ENCODE data around the gene GRIK2.
A peak's percentile ranks its signal among the peaks of the same experiment; 100 is the strongest.

The GRIK2 gene

DNA sequence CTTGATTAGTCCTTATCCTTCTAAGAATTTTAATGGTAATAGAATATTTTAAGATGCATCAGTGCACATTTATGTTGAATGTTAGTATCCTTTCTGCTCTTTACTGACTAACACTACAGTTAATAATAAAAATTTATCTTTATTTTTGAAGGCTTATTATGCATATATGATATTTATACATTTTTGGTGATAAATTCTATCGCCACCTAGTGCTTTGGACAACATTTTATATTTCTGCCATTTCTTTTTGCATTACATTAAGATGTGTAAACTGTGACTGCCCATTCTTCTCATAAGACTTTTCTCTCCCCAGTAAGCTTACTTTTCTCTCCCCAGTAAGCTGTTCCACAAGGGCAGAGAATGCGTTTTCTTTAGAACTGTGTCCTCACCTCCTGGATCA, 252.3 kb downstream of the GRIK2 start:
- DNase-seq = no peak

DNA sequence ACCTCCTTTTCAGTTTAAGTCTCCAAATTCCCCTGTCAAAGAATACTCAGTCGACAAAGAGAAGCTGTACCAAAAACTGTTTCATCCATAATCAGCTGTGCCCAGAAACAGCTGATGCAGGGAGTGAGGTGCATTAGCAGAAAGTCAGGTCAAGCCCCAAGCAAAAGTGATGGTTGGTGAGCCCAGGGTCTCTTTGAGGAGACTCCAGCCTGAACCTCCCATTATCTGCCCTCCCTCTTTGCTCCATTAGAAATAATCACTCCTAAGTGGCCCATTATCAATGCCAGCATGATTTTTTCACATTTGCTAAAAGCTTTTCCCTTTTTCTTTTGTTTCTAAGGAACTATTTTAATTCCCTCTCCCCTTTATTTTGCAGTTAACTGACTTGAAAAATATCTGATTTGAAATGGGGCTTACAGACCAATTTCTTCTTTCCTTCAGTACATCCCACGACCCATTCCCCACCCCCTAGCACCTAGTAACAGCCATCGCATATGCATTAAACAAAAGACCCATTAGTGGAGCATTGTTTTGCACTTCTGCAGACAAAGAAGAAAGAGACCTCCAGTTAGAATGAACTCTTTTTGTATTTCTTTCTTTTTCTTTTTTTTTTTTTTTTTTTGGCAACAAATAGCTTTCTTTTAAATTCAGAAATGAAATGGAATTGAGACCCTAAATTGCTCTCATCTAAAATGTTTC, 257.0 kb downstream of the GRIK2 start:
- DNase-seq = no peak

DNA sequence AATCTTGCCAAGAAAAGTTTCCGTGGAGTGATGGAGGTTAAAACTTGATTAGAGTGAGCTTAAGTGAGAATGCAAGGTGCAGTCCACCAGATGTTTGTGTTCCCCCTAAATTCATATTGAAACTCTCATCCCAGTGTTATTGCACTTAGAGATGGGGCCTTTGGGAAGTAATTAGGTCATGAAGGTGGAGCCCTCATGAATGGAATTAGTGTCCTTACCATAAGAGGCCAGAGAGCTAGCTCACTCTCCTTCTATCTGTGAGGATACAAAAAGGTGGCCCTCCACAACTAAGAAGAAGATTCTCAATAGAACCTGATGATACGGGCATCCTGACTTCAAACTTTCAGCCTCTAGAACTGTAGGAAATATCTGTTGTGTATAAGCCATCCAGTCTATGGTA, 258.6 kb downstream of the GRIK2 start:
- DNase-seq = no peak

DNA sequence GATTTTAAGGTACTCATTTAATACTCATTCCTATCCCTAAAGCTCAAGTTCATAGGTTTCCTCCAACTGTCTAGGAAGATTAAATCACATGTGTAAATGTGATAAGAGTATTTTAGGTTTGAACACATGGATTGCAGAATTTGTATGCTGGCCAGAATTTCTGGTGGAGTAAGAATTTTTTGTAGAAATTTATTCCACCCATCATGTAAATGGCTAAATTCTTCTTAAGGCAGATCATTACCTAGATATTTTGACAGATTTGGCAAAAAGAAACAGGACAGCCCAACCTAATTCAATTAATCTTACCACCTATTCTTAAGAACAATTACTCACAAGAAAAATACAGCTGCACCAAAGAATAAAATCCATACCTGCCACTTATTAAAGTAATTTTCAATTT, 261.6 kb downstream of the GRIK2 start:
- no peak for DNase-seq

DNA sequence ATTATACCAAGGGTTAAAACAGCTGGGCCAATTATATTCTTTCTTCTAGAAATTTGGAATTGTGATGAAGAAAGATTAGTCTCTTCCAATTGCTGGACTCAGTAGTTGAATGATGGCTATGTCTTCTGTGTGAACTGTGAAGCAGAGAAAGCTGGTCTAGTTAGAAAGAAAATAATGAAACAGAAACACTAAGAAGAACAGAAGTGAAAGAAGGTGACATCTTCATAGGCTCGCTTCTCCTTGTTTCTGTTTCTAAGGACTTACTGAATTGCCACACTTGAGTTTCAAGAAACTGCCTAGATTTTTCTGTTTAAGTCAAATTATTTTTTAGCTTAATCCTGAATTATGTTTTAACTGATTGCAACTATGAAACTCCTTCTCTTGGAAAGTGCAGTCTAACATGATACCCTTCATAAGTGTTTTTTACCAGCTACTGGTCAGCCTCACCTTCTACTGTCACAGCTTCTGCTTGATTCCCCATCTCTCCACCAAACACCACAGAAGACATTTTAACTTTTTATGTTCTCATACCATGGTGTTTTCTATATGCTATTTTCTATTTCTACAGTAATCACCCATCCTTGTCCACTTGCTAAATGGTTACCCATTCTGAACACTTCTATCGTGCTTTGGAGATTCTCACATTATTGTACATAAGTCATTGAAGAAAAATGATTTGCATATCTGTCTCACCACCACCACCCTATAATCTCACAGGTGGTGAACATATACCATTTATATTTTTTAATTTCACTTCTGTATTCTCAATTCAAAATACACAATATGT, 268.8 kb downstream of the GRIK2 start:
- DNase-seq = no peak

DNA sequence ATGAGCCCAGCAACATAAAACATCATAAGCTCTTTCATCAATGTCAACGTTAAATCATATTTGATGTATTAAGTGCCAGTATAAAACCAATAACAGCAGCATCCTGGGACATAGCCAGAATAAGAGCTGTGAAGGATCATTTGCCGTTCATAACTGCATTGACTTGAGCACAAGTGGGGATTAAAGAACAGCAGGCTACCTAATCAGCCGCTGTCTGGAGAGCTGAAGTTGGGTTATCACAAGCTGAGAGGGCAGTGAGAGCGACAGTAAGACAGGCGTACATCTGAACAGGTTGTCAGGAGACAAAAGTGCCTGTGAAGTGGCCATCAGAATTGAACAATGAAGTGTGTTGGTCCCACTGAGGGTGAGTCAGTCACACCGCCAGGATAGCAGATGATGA, 269.6 kb downstream of the GRIK2 start:
- DNase-seq = peak; percentile 60

DNA sequence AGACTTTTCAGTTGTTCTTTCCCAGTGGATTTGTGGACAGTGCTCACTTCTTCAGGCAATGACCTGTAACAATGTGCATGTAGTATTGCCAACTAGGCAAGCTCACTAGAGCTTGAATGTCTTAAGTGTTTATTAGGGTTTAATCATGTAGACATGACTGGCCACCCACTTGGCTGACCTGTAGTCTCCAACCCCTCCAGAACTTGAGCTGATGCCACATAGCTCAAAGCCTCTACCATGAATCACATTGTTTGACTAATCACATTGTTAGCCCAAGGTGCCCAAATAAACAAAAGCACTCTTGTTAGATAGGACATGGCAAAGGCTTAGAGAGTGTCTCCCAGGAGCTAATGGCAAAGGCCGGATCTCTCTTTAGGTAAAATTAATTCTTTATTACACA, 272.7 kb downstream of the GRIK2 start:
- DNase-seq = no peak

DNA sequence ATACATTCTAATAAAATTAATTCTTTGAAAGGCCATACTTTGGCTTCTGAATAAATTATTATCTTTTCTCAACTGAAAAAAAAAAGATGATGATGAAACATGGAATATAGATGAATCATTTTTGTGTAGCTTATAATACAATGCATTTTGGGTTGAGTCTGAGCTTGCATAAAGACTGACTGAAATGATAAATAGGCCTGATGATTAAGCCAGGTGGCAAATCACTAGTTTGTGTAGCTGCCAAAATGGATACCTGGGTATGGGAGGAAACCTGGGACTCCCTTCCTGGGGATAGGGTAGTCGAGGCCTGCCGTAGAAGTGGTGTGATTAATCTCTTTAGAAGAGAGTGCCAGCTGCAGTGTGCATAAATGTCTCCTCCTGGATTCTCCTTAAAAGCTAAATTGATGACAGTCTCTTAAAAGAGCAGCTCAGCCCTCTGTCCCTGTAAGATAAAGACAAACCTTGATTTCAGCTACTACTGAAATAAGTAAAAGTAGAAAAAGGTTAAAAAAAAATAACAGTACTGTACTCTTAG, 275.1 kb downstream of the GRIK2 start:
- no peak for DNase-seq

DNA sequence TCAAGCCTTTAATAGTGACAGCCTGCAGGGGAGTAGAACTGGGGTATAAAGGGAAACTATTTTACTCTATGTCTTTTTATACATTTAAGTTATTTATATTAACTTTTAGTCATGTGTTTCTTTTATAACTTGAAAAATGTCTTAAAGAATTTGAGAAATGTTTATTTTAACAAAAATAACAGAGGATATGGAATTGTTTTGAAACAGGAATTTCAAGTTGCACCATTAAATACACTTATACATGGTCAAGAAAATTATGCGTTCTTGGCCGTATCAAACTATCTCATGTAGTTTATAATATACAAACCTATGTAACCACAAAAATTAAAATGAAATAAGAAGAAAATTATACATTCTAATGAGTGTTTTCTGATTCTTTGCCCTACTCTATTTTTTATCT, 282.7 kb downstream of the GRIK2 start:
- no peak for DNase-seq

DNA sequence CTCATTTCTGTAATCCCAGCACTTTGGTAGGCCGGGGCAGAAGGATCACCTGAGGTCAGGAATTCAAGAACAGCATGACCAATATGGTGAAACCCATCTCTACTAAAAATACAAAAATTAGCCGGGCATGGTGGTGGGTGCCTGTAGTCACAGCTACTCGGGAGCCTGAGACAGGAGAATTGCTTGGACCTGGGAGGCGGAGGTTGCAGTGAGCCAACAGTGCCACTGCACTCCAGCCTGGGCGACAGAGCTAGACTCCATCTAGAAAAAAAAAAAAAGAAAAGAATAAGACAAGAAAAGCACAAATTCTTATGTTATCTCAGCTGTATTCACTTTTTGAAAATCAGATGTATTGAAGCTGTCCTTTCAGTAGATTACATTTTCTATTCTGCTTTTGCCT, 289.4 kb downstream of the GRIK2 start:
- DNase-seq = no peak

DNA sequence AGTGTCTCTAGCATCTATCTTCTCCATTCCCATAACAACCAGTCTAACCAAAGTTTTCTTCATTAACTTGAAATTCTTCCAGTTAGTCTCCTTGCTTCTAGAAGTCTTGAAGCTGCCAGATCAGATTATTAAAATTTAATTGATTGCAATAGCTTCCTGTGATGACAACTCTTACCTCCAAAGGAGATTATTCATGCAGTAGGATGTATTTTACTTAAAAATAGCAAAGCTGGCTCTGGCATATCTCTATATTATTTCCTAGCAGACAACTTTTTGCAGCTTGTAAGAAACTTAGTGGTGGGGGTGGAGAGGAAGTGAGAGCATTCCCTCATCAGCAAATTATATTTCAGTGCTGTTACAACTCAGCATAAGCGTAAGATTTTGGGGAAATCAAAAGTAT, 290.4 kb downstream of the GRIK2 start:
- no peak for DNase-seq

DNA sequence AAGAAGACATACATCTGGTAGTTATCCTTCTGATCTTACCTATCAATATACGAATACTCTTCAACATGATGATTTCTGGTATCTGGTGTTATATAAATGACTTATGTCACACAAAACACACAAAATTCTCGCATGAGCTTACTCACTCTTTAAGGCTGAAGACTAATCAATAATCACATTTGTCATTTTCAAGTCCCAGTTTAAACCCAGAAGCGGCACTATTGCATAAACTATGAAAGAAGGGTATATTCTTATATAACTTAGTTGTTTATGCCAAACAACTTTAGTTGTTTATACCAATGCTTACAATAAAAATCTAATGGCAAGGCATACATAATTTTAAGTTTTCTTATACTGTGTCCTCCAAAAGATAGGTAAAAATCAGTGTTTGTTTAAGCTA, 293.1 kb downstream of the GRIK2 start:
- no peak for DNase-seq

DNA sequence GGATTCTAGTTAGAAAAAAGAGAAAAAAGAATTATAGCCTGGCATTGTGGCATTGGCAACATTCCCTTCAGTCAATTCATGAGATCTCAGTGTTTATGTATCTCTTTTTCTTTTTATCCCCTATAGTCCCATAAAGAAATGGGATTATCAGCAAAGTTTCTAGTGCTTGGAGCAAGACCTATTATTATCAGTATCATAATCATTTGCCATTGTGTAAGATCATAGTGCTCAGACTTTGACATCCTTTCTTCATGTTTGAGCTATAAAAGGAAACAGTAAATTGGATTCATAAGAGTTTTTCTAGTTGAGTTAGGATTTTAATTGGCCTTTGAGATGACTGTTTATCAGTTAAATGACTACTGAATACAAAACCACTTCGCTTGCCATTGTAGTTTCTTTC, 295.6 kb downstream of the GRIK2 start:
- no peak for DNase-seq

DNA sequence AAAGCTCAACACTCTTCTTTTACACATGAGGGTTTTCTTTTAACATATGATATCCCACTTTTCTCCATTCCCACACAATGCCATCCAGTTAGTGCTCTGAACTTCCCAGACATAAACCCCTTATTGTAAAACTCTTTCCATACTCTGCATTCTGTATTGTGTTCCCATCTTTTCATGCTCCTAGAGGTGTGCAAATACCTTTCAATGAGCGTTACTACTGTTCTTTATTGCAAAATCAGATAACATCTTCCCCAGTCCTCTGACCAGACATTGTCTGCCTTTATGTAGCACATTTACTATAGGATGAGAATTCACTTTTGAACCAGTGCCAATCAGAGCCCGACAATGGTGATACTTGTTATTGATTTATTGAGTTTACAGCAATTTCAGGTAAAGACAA, 296.2 kb downstream of the GRIK2 start:
- DNase-seq = no peak

DNA sequence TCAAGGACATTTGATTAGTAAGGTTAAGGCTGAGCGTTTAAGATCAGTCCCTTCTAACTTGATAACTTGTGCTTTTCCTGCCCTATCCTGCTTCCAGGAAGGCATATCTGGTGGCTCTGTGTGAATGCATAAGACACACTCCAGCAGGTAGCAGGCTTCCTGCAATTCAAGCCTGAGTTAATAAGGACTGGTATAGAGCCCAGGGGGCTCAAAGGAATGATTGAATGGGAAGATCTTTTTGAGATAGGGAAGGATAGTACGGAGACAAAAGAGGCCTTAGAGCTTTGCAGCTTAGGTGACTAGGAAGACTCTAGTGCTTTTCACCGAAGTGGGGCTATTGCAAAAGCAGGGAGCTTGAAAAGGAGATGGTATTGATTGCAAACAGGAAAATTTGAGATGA, 307.1 kb downstream of the GRIK2 start:
- no peak for DNase-seq

DNA sequence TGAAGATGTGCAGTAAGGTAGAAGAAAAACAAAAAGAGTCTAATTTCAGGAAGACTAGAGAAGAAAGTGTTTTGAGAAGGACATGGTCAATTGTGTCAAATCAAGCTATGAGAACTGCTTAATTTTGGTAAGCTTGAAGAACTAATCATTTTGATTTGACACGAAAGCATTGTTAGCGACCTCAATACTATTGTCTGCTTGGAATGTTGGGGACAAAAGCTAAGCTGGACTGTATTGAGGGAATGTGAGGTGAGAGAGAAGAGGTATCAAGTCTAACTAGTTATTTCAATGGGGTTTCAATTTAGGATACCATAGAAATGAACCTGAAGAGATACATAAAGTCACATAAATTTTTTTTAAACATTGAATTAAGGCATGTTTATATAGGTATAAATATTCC, 309.8 kb downstream of the GRIK2 start:
- no peak for DNase-seq

DNA sequence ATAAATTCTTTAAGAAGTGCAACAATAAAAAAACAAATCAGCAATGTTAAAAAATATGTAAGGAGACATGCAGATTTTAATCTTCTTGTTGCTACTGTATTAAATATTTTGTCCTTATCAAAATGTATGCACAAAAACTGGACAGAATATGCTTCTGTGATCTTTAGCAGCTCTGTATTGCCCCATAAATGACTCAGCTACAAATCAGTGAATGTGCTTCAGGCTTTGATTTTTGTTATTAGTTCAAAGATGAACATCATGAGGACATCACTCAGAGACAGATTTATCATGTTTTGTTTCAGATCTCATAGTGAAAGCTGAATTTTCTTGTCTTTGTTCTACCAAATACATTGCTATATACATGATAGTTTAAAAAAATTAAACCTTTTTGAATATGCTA, 312.4 kb downstream of the GRIK2 start:
- DNase-seq = no peak

DNA sequence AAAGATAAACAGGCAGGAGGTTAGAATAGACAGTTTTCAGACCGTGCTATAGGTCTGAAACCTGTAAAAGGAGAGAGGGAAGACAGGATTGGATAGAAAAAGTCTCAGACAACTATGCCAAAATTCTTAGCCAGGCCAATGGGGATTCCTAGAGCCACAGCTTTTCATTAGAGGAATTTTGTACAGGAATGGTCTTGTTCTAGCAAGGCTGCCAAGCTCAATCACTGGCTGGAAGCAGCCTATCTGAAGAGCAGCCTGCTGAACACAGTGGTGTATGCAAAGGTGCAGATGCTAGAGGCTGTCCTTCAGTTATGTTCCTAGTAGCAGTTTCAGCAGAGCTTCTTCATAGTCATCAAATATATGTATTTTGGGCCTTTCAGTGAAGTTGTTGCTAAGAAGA, 313.1 kb downstream of the GRIK2 start:
- DNase-seq = no peak

DNA sequence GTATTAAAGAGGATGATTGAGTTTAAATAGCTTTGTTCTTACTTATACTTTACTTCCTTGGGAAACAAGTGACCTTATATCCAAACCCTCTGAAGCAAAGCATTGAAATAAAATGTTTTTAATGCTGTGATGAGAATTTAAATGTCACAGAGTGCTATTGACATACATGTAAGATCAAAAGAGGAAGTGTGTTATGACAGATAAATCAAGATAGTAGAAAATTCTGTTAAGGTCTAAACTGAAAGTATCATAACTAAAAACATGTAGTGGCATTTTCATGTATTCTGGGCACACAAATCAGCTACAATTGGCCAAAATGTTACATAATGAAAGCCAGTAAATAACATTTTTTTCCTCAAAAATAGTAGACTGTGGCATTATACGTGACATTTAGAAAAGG, 318.0 kb downstream of the GRIK2 start:
- no peak for DNase-seq

DNA sequence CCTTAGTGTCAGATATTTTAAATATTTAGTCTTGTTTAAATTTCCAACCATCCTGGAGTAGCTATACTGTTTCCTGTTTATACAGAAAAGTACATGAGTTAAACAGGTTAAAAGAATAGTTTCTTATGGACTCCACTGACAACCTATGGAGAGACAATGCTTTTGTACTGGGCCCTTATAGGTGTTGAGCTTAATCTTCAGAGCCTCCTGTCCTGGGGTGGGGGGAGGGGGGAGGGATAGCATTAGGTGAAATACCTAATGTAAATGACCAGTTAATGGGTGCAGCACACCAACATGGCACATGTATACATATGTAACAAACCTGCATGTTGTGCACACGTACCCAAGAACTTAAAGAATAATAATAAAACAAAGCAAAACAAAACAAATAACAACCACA, 322.9 kb downstream of the GRIK2 start:
- DNase-seq = no peak

DNA sequence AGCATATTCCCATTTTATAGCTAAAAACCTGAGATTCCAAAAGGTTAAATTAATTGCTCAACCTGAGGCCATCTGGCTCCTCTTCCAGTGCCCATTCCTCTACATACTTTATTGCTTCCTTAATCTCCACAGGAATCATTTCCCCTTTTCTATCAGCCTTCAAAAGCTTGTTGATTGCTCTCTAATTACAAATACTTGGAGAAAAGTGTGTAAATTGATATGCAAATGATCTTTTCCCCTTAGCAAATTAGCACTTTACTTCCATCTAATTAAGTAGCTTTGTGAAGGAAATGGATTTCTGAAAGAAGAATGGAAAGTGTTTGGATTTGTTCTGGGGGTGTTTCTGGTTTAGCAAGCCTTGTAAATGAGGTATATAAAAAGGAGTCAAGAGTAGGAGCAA, 323.3 kb downstream of the GRIK2 start:
- DNase-seq = no peak

DNA sequence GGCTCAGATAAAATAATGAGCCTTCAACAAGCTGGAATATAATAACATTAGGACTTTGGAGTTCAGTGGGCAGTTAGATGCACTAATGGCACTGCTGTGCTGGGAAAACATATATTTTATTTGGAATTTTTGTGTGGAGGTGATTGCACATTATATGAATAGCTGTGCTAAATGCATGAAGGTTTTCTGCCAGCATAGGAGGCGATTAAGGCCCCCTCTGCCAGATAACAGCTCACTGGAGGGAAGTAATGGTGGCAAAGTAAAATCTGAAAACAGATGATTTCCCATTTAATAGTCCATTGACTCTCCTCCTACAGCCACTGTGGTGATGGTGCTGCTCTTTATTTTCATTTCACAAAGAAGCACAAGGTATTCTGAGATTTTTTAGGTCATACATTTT, 326.0 kb downstream of the GRIK2 start:
- no peak for DNase-seq

DNA sequence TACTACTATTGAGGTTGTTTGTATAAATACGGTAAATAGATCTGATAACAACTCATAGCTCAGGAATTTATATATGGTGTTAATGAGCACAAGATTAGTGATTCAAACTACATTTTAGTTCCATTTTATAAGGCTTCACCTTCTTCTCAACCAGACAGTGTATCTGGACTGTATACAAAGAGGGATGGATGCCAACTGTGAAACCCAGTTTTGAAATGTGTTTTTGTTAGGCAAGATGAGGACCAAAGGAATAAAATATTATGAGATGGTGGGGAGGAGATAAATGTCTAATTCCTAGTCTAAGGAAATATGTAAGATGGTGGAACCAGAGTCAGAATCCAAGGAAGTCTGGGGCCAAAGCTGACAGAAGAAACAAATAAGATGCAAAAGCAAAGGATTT, 329.0 kb downstream of the GRIK2 start:
- no peak for DNase-seq

DNA sequence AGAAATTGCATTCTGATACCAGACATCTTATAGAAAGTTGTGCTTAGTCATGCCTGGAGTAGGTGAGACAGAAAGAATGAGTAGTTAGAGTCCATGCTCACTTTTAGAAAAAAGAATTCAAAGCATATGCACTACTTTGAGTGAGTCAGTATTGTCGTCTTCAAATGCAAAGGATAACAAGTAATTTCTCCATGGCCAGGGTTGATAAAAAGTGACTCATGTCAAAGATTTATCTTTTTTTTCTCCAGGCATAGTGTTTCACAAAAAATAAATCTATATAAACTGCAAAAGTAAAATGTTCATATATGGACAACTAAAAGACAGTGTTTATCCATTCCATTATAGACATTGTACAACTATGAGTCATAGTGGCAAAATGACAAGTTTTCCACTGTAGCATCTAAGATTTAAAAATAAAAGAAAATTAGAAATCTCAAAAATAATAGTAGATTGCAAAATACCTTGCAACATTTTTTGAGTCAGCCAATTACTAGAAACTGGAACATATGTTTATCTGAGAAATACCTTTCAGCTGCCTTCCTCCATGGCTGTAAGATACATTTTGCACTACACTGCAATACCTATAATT, 329.6 kb downstream of the GRIK2 start:
- DNase-seq = no peak
